Right ventricle myocardium inferior (tissue), 1 donor: ENCODE results near the gene SLC1A3. TPM values are rescaled to one million over a fixed set of nuclear protein-coding genes. Genes with fewer than 3 reads are reported as not detected.

Experiments used
- ATAC-seq: fragments of 200-7000 bp; cut with Tn5 transposase; one replicate; pipeline ENCODE4 v1.9.1; 2020; ENCODE audit warnings: mild to moderate bottlenecking, moderate library complexity
- DNase-seq: peaks from one replicate; pipeline ENCODE4 v3.0.0; 2021; ENCODE audit errors: missing footprints
- intact Hi-C: fragments of 100-400 bp; cut with DNase I; formaldehyde crosslinking; loops from one replicate; pipeline ENCODE4 v1.11.0; 2022
- total RNA-seq: library from RNA; stranded (reverse); fragmentation: NEBNext Ultra II Directional; extraction: Animal tissue kit (Norgen Biotek cat#: 25700); gene quantifications from one replicate; pipeline ENCODE4 v1.2.1, GENCODE V29; 2021
- donor health status: DM: no; HTN: yes; CAD: no; lungs with severe emphysema.

SLC1A3 gene
- total RNA-seq, 1 donor from 2014 or later: 95.4 TPM

DNA sequence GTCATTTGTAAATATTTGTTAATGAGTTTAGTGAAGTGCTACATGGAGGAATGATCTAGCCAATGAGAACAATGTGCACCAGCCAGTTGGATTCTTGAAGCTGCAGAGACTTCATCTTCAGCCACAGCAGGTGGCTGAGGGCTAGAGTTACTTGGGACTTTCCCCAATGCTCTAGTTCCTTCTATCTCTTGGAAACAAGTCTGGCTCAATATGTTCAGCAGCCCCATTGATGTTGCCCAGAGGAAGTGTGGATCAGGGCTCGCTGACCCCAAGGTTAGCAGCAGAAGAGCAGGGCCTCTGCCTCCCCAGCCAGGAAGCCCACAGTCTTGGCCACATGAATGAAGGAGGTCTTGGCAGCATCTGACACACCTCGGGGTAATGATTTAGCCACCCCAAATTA lies 117.5 kb downstream of the SLC1A3 start:
- ATAC-seq (no peak), DNase-seq (no peak)
- intact Hi-C loops: no loop called here

DNA sequence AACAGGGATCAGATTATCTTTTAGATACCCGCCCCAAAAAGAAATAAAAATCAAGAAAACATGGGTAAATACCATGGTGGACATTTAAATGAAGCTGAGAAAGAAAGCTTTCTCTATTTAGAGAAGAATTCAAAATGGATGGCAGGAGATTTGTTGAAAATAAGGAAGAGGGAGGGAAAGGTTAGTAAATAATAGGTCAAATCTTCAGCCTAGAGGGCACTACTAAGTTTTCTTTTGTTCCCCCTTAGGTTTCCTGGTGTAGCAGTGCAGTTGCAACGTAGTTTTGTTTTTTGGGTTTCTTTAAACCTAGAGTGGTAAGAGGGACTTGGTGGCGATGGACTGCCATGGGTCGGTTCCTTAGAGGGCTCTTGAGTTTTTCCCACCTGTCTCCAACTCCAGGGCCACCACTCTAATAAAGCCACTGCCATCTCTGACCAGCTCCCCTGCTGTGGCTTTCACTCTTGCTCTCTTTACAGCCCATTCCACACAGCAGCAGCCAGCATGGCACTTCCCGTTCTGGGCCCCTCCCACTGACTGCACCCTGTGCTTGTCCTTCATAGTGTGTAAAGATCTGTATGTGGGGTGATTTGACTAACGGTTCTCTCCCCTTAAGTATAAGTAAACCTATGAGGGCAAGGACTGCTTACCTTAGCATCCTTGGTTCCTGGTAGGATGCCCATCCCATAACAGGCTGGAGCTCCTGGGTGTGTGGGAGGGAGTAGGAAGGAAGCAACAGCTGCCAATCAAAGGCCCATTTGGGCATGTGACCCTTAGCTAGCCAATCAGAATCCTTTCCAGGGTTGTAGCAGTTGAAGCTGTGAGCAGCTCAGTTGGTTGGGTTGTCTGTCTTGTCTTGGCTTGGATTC lies 118.3 kb downstream of the SLC1A3 start:
- ATAC-seq: peak; percentile 71
- peak; percentile 82 for DNase-seq
- intact Hi-C loops: no loop called here

DNA sequence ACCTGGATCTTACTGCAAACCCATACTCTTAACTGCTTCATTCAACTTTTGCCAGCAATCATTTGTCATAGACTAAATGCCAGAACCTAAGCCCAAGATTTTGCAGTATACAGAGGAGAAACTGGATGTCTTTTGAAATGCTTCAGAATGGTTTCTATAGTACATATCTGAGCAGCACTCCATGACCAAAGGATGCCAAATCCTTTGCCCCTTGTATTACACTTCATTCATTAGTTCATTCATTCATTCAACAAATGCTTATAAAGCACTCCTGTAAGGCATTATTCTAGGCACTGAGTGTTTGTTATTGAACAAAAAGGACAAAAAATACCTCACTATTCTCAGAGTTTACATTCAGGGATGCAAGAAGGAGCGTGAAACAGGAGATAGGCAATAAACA lies 119.9 kb downstream of the SLC1A3 start:
- ATAC-seq: no peak
- intact Hi-C loops: no loop called here

DNA sequence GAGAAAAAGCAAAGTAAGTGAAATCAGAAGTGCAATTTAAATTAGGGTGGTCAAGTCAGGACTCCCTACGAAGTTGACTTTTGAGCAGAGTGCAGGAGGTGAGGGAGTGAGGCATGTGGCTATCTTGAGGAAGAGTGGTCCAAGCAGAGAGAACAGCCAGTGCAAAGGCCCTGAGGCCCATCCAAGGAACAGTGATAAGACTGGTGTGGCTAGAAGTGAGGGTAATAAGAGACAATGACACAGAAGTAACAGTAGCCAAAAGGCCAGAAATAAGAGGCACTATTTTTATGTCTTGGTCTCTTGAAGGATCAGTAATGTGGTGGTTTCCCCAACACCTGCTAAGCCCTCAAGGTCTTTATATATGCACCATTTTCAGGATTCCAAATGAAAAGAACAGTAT lies 120.4 kb downstream of the SLC1A3 start:
- no peak for ATAC-seq
- intact Hi-C loops: no loop called here
- no peak for DNase-seq

More for the DNA sequence above, 119.9 kb downstream of the SLC1A3 start:
- no peak for DNase-seq

DNA sequence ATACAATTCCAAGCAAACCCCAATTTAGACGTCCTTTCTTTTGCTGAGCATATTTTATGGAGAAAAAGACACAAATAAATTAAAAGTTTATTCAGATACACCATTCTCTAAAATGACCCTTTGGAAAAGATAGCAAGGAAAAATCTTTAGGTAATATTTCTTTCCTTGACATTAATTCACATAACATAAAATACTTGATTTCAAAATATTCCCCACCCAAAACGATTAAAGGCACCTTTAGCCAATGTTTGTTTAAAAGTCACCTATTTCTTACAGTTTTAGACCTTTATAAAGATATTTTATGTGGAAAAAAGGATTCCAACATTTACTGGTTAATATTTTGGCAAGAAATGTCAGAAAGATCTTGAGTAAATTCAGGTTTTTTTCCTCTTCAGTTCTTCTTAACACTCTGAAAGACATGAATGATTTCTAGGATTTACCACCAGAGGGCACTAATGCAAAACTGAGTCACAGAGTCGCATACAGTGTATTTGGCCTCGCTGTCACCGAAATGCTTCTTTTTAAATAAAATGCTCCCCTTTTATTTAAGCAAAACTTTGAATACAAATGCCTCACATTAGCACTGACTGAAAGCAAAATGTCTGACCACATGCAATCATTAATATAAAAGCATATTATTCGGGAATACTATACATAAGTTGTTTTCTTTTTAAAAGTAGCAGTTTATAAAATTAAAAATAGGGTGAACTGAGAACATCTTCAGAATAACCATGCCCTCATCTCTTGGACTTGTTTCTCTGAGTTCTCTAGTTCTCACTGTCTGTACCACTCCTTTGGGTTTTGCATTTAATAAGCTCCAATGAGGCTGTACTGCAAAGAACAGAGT lies 122.5 kb downstream of the SLC1A3 start:
- intact Hi-C loops: no loop called here
- ATAC-seq: no peak
- no peak for DNase-seq

DNA sequence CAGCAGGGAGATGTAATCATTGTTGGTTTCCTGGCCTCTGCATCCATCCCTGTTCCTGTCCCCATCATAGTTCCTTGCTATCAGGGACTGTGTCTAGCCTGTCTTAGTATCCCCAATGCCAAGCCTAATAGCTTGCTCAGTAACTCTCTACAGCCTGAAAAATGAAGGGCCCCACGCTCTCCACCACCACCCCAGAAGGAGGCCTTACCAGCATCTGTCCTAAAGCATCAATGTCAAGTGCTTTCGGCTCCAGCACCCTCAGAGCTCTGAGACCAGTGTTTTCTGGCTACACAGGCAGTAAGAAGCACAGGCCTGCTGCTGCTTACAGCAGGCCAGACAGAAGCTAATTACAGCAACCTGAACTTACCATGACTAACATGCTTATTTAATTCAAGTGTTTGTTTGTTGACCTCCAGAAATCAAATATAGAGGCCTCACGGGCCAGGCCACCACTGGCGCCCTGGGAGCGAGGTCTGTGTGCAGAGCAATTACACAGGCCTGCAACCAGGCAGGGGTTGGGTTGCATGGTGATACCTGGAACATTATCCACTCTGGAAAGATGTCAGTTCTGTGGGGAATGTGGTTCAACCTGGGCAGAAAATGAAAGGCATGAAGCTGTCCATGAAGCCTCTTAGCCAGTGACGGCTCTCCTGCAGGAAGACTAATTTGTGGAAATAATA lies 124.3 kb downstream of the SLC1A3 start:
- ATAC-seq (no peak), DNase-seq (no peak)
- intact Hi-C loops: loop anchor here (5.0 kb wide), 1 partner anchor 142 kb away; no protein-coding TSS in a partner anchor

DNA sequence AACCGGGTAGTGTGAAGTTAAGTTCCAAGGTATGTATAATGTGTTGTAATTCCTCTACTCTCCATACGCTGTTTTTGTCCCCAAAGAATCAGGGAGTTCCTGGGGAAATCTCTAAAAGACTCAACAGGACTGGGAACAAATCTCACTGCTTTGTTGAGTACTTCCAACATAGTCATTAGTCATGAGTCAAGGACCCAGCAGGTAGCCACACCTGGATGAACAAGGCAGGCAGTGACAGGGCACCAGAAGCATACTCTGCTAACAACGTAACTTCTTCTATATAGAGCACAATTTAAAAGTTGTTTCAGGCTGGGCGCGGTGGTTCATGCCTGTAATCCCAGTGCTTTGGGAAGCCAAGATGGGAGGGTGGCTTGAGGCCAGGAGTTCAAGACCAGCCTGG lies 126.8 kb downstream of the SLC1A3 start:
- no peak for ATAC-seq
- intact Hi-C loops: loop anchor here (2.0 to 5.0 kb wide), 2 partner anchors 139 to 272 kb away; no protein-coding TSS in a partner anchor
- DNase-seq: no peak

DNA sequence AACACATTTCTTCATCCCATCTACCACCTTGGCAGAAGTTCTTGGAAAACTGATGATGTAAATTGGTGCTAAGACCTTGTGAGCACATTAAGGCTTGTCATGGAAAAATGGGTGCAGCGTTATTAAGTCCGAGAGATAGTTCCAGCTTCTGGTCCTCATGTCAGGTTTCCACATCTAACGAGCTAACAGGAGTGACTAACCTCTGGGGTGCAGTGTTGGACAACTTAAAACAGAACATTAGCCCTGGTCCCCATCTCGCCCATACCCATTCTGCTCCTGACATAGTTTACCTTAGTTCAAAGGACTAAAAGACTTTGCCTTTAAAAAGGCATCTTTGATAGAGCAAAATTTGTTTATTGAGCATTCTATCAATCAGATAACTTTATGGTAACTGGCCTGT lies 128.0 kb downstream of the SLC1A3 start:
- ATAC-seq (no peak), DNase-seq (no peak)
- intact Hi-C loops: loop anchor here (5.0 kb wide), 1 partner anchor 138 kb away; no protein-coding TSS in a partner anchor

DNA sequence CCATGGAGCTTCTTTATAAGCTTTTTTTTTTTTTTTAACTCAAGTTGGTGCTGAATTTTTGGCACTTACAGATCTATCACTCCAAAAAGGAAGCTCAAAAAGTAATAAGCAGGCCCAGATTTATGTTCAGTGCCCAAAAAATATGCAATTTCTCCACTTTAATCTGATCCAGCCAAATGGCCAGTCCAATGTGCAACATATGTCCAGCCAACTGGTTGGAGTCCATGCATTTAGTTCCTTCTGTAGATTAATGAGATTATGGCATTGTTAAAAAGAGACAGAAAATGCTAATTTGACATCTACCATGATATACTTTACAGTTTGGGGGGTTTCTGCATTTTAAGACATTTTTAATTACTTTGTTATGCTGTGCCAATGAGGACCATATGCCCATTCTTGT lies 129.5 kb downstream of the SLC1A3 start:
- no peak for ATAC-seq
- intact Hi-C loops: no loop called here
- no peak for DNase-seq
